Fibroblast of mammary gland (primary cell): ENCODE data around the gene ITGB7.

Experiments used
- DNase-seq: peaks from one replicate; pipeline ENCODE4 v3.0.0-alpha.2; 2010; ENCODE audit warnings: low read depth
- H3K4me3 ChIP-seq: 2 replicates; pipeline ENCODE4 v1.5.1; 2011; ENCODE audit warnings: low read depth, mild to moderate bottlenecking, low read length, moderate library complexity; ENCODE audit not compliant: control insufficient read depth
- TF ChIP-seq, protein P1 (sequence below): conservative IDR thresholded peaks from 2 replicates; pipeline ENCODE4 v1.5.1; 2011; ENCODE audit warnings: low read depth, low read length, inconsistent platforms; ENCODE audit not compliant: control insufficient read depth, insufficient read depth

ITGB7 gene

DNA sequence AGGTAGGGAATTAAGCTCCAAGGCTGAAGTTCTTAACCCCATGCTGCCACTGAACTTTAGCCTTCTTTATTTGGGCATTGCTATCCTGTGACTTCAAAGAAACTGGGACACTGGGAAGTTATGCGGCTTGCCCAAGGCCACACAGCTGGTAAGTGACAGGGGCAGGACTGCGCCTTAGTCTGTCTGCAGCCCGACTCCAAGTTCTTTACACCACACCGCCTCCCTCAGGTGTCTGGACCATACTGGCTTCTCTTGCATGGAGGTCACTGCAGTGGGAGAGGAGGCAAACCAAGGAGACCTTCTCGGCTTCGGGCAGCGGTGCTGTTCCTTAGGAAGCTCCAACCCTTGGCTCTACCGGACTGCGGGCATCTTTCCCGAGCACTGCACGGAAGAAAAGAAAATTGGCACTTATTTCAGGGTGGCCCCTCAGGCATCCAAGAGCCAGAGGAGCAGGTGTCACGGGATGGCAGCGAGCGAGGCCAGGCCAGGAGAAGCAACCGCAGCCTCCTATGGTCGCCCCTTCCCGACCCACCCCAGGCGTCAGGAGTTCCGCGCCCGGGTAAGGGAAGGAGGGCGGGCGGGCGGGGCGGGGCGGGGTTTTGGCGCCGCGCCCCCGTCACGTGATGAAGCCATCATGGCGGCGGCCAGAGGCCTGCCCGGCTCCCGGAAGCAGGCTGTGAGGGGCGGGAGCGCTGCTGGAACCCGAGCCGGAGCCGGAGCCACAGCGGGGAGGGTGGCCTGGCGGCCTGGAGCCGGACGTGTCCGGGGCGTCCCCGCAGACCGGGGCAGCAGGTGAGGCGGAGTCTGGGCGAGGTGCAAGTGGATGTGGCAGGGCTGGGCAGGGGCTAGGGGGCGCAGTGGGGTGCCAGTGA is 44.7 kb upstream of the ITGB7 start:
- TF ChIP-seq, protein P1, sequence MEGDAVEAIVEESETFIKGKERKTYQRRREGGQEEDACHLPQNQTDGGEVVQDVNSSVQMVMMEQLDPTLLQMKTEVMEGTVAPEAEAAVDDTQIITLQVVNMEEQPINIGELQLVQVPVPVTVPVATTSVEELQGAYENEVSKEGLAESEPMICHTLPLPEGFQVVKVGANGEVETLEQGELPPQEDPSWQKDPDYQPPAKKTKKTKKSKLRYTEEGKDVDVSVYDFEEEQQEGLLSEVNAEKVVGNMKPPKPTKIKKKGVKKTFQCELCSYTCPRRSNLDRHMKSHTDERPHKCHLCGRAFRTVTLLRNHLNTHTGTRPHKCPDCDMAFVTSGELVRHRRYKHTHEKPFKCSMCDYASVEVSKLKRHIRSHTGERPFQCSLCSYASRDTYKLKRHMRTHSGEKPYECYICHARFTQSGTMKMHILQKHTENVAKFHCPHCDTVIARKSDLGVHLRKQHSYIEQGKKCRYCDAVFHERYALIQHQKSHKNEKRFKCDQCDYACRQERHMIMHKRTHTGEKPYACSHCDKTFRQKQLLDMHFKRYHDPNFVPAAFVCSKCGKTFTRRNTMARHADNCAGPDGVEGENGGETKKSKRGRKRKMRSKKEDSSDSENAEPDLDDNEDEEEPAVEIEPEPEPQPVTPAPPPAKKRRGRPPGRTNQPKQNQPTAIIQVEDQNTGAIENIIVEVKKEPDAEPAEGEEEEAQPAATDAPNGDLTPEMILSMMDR = peak; percentile 28
- DNase-seq = peak; percentile 62
- H3K4me3 ChIP-seq = peak overlapping the region; percentile 84

DNA sequence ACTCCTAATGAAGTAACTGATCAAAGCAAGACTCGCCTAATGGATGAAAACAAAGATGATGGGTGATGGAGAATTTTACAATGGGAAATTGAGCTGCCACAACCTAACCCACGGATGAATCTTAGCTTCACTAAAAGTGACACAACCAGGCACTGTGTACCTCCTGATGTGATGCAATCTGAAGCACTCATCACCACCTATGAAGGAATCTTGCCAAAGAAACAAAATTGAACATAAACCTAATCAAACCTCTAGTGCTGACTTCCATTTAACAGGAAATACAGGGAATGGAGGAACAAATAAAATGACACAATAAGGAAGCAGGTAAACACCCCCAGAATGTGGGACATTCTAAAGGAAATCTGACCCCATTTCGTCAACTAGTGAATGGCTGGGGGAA is 38.2 kb upstream of the ITGB7 start:
- TF ChIP-seq, protein P1 = no peak
- no peak for DNase-seq
- no peak overlapping the region for H3K4me3 ChIP-seq

DNA sequence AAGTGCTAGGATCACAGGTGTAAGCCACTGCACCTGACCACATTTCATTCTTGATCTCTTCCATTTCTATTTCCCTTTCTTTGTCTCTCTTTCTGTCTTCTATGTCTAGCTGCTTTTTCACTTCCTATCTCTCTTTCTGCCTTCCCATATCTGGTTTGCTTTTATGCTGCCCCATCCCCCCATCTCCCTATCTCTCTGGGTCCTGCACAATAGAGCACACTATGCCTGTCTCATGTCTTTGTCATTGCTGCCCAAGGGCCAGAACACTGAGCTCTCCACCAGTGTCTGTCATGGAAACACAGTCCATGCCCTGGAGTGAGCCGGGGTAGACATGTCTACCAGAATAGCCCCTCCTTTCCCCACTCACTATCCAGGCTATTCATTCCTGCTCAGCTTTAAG is 37.3 kb upstream of the ITGB7 start:
- no peak for DNase-seq
- no peak overlapping the region for H3K4me3 ChIP-seq
- TF ChIP-seq, protein P1 = no peak

DNA sequence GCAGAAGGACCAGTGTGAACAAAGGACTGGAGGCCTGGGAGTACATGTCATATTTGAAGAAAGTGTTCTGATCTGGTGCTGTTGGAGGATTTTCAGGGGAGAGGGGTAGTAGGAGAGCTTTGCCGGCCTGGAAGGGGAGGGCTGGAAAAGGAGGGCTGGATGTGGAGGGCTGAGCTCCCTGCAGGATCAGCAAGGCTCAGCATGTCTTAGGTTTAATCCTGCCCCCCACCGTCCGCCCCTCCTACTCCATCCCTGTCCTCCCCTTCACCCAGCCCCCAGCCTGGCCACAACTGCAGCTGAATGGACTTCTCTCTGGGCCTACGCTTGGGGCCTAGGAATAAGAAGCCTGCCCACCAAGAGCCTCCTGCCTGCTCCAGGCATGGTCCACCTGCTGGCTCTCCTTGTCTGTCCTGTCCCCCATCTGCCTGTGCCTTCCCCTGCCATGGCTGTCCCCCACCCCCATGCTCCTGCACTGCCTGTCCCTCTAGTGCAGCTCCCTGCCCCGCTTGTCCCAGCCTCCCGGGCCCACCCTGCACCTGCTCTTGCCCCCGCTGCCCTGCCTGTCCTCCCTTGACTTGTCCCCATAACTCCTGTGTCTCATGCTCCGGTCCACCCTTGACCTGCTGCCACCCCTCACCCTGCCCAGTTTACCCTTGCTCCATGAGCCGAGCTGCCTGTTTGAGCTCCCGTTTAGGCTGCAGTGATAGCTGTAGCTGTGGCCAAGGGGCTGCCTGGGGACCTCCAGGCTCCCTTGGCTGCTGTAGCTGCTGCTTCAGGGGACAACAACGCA is 34.8 kb upstream of the ITGB7 start:
- no peak overlapping the region for H3K4me3 ChIP-seq
- no peak for DNase-seq
- TF ChIP-seq, protein P1 = no peak

DNA sequence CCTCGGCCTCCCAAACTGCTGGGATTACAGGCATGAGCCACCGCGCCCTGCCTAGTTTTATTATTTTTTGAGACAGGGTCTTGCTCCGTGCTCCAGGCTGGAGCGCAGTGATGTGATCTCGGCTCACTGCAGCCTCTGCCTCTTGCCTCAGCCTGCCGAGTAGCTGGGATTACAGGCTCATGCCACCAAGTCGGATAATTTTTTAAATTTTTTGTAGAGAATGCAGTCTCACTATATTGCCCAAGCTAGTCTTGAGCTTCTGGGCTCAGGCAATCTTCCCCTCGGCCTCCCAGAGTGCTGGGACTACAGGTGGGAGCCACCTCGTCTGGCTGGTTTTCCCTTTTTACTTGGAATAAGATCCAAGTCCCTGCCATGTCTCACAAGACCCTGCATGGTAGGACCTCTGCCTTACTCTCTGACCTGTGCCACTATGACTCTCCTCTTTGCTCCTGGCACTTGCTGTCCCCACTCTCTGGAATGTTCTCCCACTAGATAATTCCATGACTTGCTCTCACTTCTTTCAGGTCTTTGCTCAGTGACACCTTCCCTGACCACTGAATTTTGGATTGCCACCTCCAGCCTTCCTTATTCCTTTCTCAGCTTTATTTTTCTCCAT is 32.7 kb upstream of the ITGB7 start:
- no peak for DNase-seq
- TF ChIP-seq, protein P1 = no peak
- H3K4me3 ChIP-seq = no peak overlapping the region

GRCh38 chr12:53236443-53237111 is 29.5 kb upstream of the ITGB7 start:
- no peak overlapping the region for H3K4me3 ChIP-seq
- TF ChIP-seq, protein P1 = no peak
- no peak for DNase-seq
